ENCODE measurements around the gene HOMER3. TPM values are rescaled to one million over a fixed set of nuclear protein-coding genes. Genes with fewer than 3 reads are reported as not detected.

HOMER3 gene
- polyA plus RNA-seq, 3 donors: 45.1 to 88.1 (median 49.4) TPM

- peaks cover 24% of the 10 kb centered on the region for H3K4me1 Mint-ChIP-seq
- intact Hi-C loops (cut with micrococcal nuclease): loop anchor here in 1 of 2 donors (5.0 kb wide), 2 partner anchors 393 to 1498 kb away; partner anchors contain the start of gene ELL
- Histone ChIP-seq H3K36me3 (replicated peaks in 1 of 2; ENCODE audit: control insufficient read depth in 1 of 2, insufficient read depth in 2 of 2, low read length in 2 of 2) (peaks cover 34 to 49% of the 10 kb centered on the region in 2 donors), H3K27ac (ENCODE audit: low read depth in 1 of 2, low read length in 2 of 2) (peak overlapping the region in 1 of 2 donors; percentile 56), H3K4me2 (replicated peaks; ENCODE audit: extremely low read depth, low read length, poor library complexity, severe bottlenecking) (no peak overlapping the region), H3K4me1 (ENCODE audit: control insufficient read depth in 1 of 2, insufficient read depth in 2 of 2, low read length in 2 of 2) (peaks cover 21 to 24% of the 10 kb centered on the region in 2 donors), H3K4me3 (replicated peaks in 1 of 3; ENCODE audit: low read depth in 2 of 3, low read length in 3 of 3) (no peak overlapping the region), H4K20me1 (ENCODE audit: insufficient read depth, low read length) (peaks cover 55% of the 10 kb centered on the region), H3K9ac (ENCODE audit: insufficient read depth, low read length, poor library complexity, severe bottlenecking) (no peak overlapping the region), H2AFZ (ENCODE audit: insufficient read depth, low read depth, low read length, poor library complexity, severe bottlenecking) (no peak overlapping the region), H3K9me3 (replicated peaks in 1 of 2; ENCODE audit: control insufficient read depth in 1 of 2, insufficient read depth in 1 of 2, low read length in 2 of 2) (no peaks in the 10 kb centered on the region), H3K79me2 (ENCODE audit: insufficient read depth, low read length) (peaks cover 90% of the 10 kb centered on the region), H3K27me3 (ENCODE audit: control insufficient read depth in 2 of 2, insufficient read depth in 2 of 2, low read length in 2 of 2) (no peaks in the 10 kb centered on the region)
- H3K4me3 Mint-ChIP-seq: no peak overlapping the region
- TF ChIP-seq, protein P1, sequence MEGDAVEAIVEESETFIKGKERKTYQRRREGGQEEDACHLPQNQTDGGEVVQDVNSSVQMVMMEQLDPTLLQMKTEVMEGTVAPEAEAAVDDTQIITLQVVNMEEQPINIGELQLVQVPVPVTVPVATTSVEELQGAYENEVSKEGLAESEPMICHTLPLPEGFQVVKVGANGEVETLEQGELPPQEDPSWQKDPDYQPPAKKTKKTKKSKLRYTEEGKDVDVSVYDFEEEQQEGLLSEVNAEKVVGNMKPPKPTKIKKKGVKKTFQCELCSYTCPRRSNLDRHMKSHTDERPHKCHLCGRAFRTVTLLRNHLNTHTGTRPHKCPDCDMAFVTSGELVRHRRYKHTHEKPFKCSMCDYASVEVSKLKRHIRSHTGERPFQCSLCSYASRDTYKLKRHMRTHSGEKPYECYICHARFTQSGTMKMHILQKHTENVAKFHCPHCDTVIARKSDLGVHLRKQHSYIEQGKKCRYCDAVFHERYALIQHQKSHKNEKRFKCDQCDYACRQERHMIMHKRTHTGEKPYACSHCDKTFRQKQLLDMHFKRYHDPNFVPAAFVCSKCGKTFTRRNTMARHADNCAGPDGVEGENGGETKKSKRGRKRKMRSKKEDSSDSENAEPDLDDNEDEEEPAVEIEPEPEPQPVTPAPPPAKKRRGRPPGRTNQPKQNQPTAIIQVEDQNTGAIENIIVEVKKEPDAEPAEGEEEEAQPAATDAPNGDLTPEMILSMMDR (IDR thresholded peaks at IDR 0.05): peak; percentile 38
- H3K27ac Mint-ChIP-seq: peak overlapping the region in 3 of 7 donors; percentile 46 to 80 (median 53)
- 49% methylated on average over 3 of the region's 5 CpGs for WGBS (ENCODE audit: insufficient coverage)
- peak; percentile 15 to 31 (median 21) for DNase-seq
- peaks cover 0 to 2% (median 0%) of the 10 kb centered on the region in 3 donors for H3K27me3 Mint-ChIP-seq (ENCODE audit: low read depth in 3 of 3)
- peaks cover 24 to 68% of the 10 kb centered on the region in 2 donors for H3K36me3 Mint-ChIP-seq
- peaks cover 0 to 2% (median 0%) of the 10 kb centered on the region in 7 donors for H3K9me3 Mint-ChIP-seq
Measured at GRCh38 chr19:18915639-18916038, 25.4 kb downstream of the HOMER3 start.

DNA sequence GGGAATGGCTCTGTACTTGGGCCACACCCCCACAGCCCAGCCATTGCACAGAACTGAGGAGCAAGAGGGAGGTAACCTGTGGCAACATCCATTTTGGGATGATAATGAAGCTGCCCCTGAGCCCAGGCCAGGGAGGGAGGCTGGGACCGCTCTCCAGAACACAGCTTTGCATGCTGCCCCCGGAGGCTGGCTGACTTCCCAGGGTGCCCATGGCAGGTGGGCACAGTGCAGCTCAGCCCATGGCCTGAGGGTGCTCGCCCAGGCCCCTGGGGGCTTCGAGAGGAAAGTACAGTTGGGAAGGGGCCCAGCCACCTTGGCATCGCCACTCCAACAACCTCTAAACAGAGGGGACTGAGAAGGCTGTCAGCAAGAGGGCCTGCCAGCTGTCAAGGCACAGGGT is 27.6 kb downstream of the HOMER3 start:
- no peak for DNase-seq
- peaks cover 0 to 2% (median 0%) of the 10 kb centered on the region in 3 donors for H3K27me3 Mint-ChIP-seq (ENCODE audit: low read depth in 3 of 3)
- Histone ChIP-seq H3K4me2 (replicated peaks; ENCODE audit: extremely low read depth, low read length, poor library complexity, severe bottlenecking) (no peak overlapping the region), H3K9me3 (replicated peaks in 1 of 2; ENCODE audit: control insufficient read depth in 1 of 2, insufficient read depth in 1 of 2, low read length in 2 of 2) (no peaks in the 10 kb centered on the region), H3K79me2 (ENCODE audit: insufficient read depth, low read length) (peaks cover 74% of the 10 kb centered on the region), H3K36me3 (replicated peaks in 1 of 2; ENCODE audit: control insufficient read depth in 1 of 2, insufficient read depth in 2 of 2, low read length in 2 of 2) (peaks cover 52 to 69% of the 10 kb centered on the region in 2 donors), H2AFZ (ENCODE audit: insufficient read depth, low read depth, low read length, poor library complexity, severe bottlenecking) (no peak overlapping the region), H3K4me3 (replicated peaks in 1 of 3; ENCODE audit: low read depth in 2 of 3, low read length in 3 of 3) (no peak overlapping the region), H3K27me3 (ENCODE audit: control insufficient read depth in 2 of 2, insufficient read depth in 2 of 2, low read length in 2 of 2) (no peaks in the 10 kb centered on the region), H4K20me1 (ENCODE audit: insufficient read depth, low read length) (peaks cover 62% of the 10 kb centered on the region), H3K9ac (ENCODE audit: insufficient read depth, low read length, poor library complexity, severe bottlenecking) (no peak overlapping the region), H3K4me1 (ENCODE audit: control insufficient read depth in 1 of 2, insufficient read depth in 2 of 2, low read length in 2 of 2) (peaks cover 8 to 13% of the 10 kb centered on the region in 2 donors), H3K27ac (ENCODE audit: low read depth in 1 of 2, low read length in 2 of 2) (no peak overlapping the region)
- peaks cover 0 to 2% (median 0%) of the 10 kb centered on the region in 7 donors for H3K9me3 Mint-ChIP-seq
- WGBS (ENCODE audit: insufficient coverage): 100% methylated on average over 5 of the region's 5 CpGs
- TF ChIP-seq, protein P1 (IDR thresholded peaks at IDR 0.05): no peak
- intact Hi-C loops (cut with micrococcal nuclease): no loop called here
- H3K27ac Mint-ChIP-seq: peak overlapping the region in 2 of 7 donors; percentile 15 to 75
- H3K4me3 Mint-ChIP-seq: no peak overlapping the region
- H3K36me3 Mint-ChIP-seq: peaks cover 28 to 88% of the 10 kb centered on the region in 2 donors
- H3K4me1 Mint-ChIP-seq: peaks cover 12% of the 10 kb centered on the region
